HG02885 (cell line): ENCODE results near the gene GPC5.
"Not testable (repeated sequence)": the region's sequence is repeated elsewhere in the genome, so short reads cannot be mapped to it uniquely, and the experiment has no call there.

Experiments used
- ATAC-seq: cut with Tn5 transposase; IDR thresholded peaks from one replicate; pipeline ENCODE4 v1.9.1; 2021; ENCODE audit warnings: mild to moderate bottlenecking; ENCODE audit not compliant: unreplicated experiment, poor library complexity

The GPC5 gene

DNA sequence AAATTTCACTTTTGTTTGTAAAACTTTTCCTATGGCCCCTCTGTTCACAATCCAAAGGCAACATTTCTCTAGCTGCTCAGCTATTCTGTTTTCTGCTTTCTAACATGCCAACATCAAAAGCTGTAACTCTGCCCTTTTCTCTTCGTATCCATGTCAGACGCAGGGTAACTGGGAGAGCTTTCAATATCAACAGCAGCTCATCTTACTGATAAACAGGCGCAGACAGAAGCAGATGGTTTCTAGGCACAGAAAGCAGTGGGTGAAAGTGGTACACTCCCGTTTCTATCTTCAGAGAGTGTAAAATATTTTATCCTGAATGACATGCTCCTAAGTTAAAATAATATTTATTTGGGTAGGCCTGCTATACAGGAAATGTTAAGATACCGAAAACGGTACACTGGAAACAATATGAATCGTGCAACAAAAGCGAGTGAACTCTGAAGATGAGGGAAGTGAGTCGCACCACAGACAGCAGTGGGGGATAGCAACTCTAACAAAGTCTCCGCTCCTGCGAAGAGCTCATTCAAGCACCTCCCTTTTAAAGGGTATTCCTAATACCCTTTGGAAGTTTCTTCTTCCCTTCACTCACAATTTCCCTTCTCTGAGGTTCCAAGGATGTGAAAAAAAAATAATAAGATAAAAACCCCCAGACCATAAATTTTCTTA, 798.3 kb downstream of the GPC5 start:
- no peak for ATAC-seq

GRCh38 chr13:92197669-92198068, 799.2 kb downstream of the GPC5 start:
- no peak for ATAC-seq

DNA sequence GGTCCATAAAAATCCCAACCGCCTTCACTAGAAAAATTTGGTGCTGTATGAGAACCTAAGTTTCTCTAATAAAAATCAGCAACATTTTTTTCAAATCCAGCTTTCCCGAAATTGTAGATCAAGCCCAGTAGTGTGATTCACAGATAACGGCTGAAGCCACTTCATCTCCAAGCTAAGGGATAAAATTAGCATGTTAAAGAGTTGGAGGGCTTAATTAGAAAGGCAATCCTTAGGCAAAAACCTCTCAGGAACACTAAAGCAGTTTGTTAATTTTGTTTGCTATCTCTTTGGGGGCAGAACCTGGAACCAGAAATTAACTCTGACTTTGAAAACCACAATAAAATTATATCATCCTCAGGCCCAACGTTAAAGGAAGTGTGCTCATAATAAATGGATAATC, 820.2 kb downstream of the GPC5 start:
- no peak for ATAC-seq

DNA sequence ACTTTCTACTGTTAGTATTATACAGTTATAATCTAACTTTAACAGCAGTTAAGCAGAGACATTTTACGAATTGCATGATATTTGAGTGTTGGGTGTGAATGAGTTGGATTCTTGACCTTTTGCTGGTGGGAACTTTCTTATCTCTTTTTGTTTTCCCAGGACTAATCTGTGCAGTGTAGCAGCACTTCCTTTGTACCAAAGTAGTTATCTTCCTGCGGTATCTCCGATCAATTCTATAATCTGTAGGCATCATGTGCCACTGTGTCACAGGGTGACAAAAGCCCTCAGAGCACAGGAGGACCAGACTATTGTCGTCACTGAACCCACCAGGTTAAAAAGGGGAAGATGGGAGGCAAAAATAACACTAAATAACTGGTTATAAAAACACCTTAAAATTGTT, 823.5 kb downstream of the GPC5 start:
- no peak for ATAC-seq

DNA sequence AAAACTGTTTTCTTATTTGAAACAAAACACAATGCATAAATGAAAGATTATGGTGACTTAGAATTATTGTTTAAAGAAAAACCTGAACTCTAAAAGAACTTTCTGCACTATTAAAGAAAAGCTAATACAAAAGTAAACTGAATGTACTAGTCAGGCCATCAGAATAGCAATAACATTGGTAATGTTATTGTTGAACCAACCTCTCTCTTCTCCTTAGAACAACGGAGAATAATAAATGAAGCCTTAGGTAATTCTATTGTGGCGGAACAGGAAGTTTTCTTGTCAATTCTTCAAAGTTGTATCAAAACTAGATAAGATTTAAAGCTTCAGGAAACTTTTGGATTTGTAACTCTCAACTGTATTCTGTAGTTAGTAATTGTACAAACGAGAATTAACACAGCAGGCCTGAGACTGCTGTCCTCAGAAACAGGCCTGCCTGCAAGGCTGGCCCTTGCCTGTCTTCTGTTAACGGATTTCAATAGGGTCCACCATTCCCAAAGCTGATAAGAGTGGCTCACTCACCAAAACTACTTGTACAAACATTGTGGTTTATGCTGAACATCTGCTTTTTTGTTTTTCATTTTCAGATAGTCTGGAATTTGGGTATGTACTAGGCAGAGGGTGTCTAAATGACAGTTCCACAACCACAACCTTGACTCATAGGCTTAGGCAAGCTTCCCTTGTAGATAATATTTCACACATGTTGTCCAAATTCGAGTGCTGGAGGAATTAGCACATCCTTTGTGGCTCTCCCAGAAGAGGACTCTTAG, 825.8 kb downstream of the GPC5 start:
- ATAC-seq = no peak

- ATAC-seq = no peak
Observed at GRCh38 chr13:92224825-92225224, 826.4 kb downstream of the GPC5 start.

- no peak for ATAC-seq
Observed at GRCh38 chr13:92225861-92226260, 827.4 kb downstream of the GPC5 start.

- no peak for ATAC-seq
Observed at GRCh38 chr13:92232871-92233270, 834.5 kb downstream of the GPC5 start.

DNA sequence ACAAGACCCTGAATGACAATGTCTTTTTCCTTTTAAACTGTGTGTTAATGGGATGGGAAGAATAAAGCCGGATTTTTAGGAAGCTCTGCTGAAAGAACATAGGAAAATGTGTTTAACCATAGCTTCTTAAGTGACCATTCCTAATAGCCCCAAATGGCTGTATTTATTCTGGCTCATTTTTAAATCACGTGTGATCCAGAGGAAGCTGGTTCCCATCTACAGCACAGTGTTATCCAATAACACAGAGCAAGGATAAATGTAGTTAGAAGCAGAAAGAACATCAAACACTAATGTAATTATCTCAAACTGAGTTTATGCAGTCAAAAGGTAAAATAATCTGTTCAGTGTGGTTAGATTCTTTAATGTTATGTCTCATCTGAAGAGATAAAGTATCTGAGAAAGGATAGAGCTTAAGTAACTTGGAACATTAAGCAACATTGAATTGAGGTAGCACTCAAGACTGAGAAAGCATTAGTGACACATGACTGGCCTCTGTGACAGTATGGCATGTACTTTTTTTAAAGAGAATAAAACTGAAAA, 853.3 kb downstream of the GPC5 start:
- ATAC-seq = no peak

GRCh38 chr13:92255526-92255925, 857.1 kb downstream of the GPC5 start:
- ATAC-seq = no peak

DNA sequence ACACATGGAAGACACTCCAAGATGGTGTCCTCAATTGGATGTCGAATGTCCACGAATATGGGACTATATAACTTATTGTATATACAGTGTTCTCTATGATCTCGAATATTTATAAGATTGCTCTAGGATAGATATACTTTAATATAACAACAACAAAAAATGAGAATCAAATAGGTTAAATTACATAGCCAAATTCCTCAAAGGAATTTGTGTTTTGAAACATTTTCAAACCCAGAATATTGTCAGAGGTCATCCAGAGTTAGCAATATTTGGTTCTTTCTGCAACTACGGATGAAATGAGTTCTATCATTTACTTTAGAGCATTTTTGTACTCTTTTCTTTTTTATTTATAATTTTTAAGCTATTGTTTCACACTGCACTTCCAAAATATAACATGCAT, 857.8 kb downstream of the GPC5 start:
- no peak for ATAC-seq

- ATAC-seq = no peak
Observed at GRCh38 chr13:92259046-92259445, 860.6 kb downstream of the GPC5 start.

GRCh38 chr13:92259523-92259922, 861.1 kb downstream of the GPC5 start:
- ATAC-seq = no peak

DNA sequence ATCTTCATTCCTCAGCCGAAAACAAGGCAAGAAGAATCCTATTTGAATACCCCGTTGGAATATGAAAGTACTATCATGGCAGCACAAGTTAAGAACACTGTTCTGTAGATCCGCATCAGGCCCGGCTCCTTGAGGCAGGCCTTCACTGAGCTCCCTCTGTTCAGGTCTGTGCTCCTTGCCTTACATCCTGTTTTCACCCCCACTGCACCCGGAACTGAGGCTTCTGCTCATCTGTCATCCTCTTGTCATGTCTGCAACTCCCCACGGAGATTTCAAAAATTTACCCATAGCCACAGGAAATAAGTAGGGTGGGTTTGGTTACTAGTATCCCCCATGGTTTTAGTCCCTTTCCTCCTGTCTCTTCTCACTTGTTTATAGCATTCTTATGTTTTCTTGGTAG, 861.9 kb downstream of the GPC5 start:
- ATAC-seq = no peak

DNA sequence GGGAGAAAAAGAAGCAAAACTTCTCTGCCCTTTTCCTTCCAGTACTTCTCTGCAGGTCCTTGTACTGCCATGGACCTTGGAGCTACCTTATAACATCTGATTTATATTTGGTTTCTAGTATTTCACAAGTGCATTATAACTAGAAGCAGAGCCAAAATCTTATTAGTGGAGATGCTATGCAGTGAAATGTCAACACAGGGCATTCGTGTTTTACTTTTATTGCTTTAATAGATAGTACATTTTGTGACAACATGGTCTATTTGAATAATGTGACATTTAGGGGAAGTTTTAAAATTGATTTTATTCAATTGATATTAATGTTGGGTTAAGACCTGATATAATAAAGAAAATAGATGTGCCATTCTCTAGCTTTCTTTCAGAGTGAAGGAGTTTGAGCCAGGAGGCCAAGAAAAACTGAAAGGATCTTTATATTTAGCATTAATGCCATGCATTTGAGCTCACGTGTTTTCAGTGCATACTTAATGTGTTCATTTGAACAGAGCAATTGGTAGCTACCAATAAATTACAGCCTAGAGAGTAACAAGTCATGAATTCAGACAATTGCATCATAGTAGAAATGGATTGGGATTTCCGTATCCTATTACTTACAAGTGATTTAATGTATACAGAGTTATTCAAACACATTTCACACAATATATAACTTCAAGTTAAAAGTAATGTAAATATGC, 863.8 kb downstream of the GPC5 start:
- ATAC-seq = no peak

DNA sequence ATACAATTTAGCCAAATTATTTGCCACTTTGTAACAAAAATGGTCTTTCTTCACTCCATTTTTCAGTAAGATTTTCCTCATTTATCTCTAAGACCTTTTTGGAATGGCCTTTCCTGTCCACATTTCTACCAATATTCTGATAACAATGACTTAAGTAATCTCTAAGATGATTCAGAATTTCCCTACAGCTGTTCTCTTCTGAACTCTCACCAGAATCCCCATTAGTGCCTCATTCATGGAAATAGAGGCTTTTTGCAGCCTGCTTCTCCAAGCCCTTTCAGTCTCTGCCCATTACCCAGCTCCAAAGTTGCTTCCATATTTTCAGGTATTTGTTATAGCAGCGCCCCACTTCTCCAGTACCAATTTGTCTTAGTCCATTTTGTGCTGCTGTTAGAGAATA, 867.0 kb downstream of the GPC5 start:
- no peak for ATAC-seq

GRCh38 chr13:92270990-92271389, 872.6 kb downstream of the GPC5 start:
- ATAC-seq = no peak

- no peak for ATAC-seq
Observed at GRCh38 chr13:92272177-92272576, 873.8 kb downstream of the GPC5 start.

DNA sequence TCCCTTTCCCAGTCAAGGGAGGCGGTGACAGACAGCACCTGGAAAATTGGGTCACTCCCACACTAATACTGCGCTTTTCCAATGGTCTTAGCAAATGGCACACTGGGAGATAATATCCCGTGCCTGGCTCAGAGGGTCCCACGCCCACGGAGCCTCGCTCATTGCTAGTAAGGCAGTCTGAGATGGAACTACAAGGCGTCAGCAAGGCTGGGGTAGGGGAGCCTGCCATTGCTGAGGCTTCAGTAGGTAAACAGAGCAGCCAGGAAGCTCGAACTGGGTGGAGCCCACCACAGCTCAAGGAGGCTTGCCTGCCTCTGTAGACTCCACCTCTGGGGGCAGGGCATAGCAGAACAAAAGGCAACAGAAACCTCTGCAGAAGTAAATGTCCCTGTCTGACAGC, 882.6 kb downstream of the GPC5 start:
- ATAC-seq = not testable (repeated sequence)

DNA sequence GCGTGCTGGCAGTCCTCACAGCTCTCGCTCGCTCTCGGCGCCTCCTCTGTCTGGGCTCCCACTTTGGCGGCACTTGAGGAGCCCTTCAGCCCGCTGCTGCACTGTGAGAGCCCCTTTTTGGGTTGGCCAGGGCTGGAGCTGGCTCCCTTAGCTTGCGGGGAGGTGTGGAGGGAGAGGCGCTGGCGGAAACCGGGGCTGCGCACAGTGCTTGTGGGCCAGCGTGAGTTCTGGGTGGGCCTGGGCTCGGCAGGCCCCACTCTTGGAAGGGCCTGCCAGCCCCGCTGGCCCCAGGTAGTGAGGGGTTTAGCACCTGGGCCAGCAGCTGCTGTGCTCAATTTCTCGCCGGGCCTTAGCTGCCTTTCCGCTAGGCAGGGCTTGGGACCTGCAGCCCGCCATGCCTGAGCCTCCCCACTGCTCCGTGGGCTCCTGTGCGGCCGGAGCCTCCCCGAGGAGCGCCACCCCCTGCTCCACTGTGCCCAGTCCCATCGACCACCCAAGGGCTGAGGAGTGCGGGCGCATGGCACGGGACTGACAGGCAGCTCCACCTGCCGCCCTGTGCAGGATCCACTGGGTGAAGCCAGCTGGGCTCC, 892.4 kb downstream of the GPC5 start:
- ATAC-seq = not testable (repeated sequence)

DNA sequence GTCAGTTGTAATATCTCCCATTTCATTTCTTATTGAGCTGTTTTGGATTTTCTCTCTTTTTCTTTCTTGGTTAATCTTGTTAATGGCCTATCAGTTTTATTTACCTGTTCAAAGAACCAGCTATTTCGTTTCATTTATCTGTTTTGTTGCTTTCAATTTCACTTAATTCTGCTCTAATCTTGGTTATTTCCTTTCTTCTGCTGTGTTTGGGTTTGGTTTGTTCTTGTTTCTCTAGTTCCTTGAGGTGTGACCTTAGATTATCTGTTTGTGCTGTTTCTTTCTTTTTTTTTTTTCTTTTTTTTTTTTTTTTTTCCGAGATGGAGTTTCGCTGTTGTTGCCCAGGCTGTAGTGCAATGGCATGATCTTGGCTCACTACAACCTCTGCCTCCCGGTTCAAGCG, 896.1 kb downstream of the GPC5 start:
- not testable (repeated sequence) for ATAC-seq
